ENCODE data around the gene PAPOLA. TPM values are rescaled to one million over a fixed set of nuclear protein-coding genes. Genes with fewer than 3 reads are reported as not detected.

Gene PAPOLA
- total RNA-seq, 1 experiment from 2014 or later = 223 TPM

DNA sequence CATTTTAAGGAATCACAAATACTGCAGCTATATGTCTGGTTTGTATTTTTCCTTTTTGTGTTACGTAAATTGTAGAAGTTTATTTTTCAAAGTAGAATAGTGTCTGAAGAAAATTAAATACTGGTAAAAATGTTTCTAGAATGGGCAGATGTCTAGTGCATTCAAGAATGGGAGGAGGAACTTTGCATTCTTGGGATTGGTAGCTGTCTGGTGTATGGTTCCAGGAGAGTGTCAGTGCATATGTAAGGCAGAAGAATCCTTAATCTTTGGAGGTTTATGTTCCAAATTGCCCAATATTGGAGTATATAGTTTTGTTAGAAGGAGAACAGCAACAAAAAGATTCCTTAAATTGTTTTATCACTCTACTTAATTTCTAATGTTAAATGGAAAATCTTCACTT lies 13.5 kb downstream of the PAPOLA start (continued):
- no peak for TF ChIP-seq POLR2A (IDR thresholded peaks at IDR 0.05; ENCODE audit: borderline replicate concordance, extremely low read depth, insufficient read depth, insufficient read length)
- TF ChIP-seq SIN3A (IDR thresholded peaks at IDR 0.05; ENCODE audit: low read depth) = no peak
- TF ChIP-seq POLR2AphosphoS5 (IDR thresholded peaks at IDR 0.05; ENCODE audit: low read depth, low read length) = no peak
- TF ChIP-seq, protein P1, sequence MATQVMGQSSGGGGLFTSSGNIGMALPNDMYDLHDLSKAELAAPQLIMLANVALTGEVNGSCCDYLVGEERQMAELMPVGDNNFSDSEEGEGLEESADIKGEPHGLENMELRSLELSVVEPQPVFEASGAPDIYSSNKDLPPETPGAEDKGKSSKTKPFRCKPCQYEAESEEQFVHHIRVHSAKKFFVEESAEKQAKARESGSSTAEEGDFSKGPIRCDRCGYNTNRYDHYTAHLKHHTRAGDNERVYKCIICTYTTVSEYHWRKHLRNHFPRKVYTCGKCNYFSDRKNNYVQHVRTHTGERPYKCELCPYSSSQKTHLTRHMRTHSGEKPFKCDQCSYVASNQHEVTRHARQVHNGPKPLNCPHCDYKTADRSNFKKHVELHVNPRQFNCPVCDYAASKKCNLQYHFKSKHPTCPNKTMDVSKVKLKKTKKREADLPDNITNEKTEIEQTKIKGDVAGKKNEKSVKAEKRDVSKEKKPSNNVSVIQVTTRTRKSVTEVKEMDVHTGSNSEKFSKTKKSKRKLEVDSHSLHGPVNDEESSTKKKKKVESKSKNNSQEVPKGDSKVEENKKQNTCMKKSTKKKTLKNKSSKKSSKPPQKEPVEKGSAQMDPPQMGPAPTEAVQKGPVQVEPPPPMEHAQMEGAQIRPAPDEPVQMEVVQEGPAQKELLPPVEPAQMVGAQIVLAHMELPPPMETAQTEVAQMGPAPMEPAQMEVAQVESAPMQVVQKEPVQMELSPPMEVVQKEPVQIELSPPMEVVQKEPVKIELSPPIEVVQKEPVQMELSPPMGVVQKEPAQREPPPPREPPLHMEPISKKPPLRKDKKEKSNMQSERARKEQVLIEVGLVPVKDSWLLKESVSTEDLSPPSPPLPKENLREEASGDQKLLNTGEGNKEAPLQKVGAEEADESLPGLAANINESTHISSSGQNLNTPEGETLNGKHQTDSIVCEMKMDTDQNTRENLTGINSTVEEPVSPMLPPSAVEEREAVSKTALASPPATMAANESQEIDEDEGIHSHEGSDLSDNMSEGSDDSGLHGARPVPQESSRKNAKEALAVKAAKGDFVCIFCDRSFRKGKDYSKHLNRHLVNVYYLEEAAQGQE (IDR thresholded peaks at IDR 0.05; ENCODE audit: low read depth) = no peak
- no peak for TF ChIP-seq CEBPB (IDR thresholded peaks at IDR 0.05; ENCODE audit: low read depth)

DNA sequence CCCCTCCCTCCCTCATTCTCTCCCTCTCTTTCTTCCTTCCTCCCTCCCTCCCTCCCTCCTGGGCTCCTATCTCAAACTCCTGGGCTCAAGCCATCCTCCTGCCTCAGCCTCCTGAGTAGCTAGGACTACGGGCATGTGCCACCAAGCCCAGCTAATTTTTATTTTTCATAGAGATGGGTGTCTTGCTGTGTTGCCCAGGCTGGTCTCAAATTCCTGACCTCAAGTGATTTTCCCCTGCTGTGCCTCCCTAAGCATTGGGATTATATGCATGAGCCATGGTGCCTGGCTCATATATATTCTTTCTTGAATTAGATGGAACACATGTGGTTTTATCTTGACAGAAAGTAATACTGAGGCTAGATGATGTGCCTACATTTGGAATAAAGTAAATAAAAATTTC lies 14.2 kb downstream of the PAPOLA start:
- Histone ChIP-seq H3K9me2 (ENCODE audit: insufficient read depth) (no peaks in the 10 kb centered on the region), H3K4me2 (ENCODE audit: low read length) (no peak overlapping the region), H3K36me3 (ENCODE audit: control insufficient read depth in 1 of 2, insufficient read depth in 2 of 2, low read length in 2 of 2) (peaks cover 0 to 6% of the 10 kb centered on the region in 2 experiments; a peak in 2 of 4 replicates), H3K79me2 (ENCODE audit: insufficient read depth, low read length) (peaks cover 100% of the 10 kb centered on the region), H3K9ac (ENCODE audit: low read length) (no peak overlapping the region), H3K27ac (ENCODE audit: low read depth, low read length) (no peak overlapping the region), H2AFZ (ENCODE audit: low read depth, low read length, poor library complexity, severe bottlenecking) (no peak overlapping the region), H4K20me1 (ENCODE audit: insufficient read depth) (peaks cover 50% of the 10 kb centered on the region), H3K27me3 (ENCODE audit: insufficient read depth, low read length) (no peaks in the 10 kb centered on the region), H3K4me3 (replicated peaks in 1 of 2; ENCODE audit: low read depth in 1 of 2, low read length in 2 of 2) (no peak overlapping the region), H3K4me1 (ENCODE audit: control insufficient read depth in 1 of 2, insufficient read depth in 2 of 2, low read length in 2 of 2) (no peaks in the 10 kb centered on the region), H3K9me3 (ENCODE audit: control insufficient read depth in 1 of 2, insufficient read depth in 1 of 2, low read depth in 1 of 2, low read length in 2 of 2) (no peaks in the 10 kb centered on the region)
- CTCF ChIA-PET = interaction anchor here (0.7 kb wide), 1 partner anchor 1084 kb away, joined by 4 read pairs; no protein-coding TSS in a partner anchor
- ATAC-seq = no peak
- DNase-seq (ENCODE audit: low read depth, low spot score) = no peak
- intact Hi-C loops (cut with micrococcal nuclease) = no loop called here
- no TSS peak for BruUV-seq (replicated peaks)
- POLR2A ChIA-PET = interaction anchor here (0.6 kb wide), 2 partner anchors 33 to 525 kb away, joined by 4 to 5 read pairs; no protein-coding TSS in a partner anchor
- RAD21 ChIA-PET (ENCODE audit: low non-redundant PET in 1 of 2, low total read pairs in 2 of 2, uncharacterized antibody in 2 of 2, unreplicated experiment in 2 of 2) = no interaction called here
- TF ChIP-seq, protein P2, sequence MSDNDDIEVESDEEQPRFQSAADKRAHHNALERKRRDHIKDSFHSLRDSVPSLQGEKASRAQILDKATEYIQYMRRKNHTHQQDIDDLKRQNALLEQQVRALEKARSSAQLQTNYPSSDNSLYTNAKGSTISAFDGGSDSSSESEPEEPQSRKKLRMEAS (IDR thresholded peaks at IDR 0.05) = no peak
- TF ChIP-seq, protein P1 (IDR thresholded peaks at IDR 0.05; ENCODE audit: low read depth) = no peak
- TF ChIP-seq ZFX (IDR thresholded peaks at IDR 0.05) (no peak), EGR1 (IDR thresholded peaks at IDR 0.05; ENCODE audit: low read depth) (no peak), TCF7L2 (IDR thresholded peaks at IDR 0.05; ENCODE audit: borderline replicate concordance, extremely low read depth, insufficient read depth, insufficient read length) (no peak), CTCF (IDR thresholded peaks at IDR 0.05 in 2 of 3, conservative IDR thresholded peaks at IDR 0.05 in 1 of 3; ENCODE audit: borderline replicate concordance in 1 of 3, insufficient read depth in 1 of 3, low read depth in 2 of 3, low read length in 2 of 3) (no peak), YY1 (IDR thresholded peaks at IDR 0.05; ENCODE audit: extremely low read depth, insufficient replicate concordance, low read depth, low read length) (no peak), SIN3A (IDR thresholded peaks at IDR 0.05; ENCODE audit: low read depth) (no peak), SRF (IDR thresholded peaks at IDR 0.05; ENCODE audit: low read depth) (no peak), FOSL1 (IDR thresholded peaks at IDR 0.05; ENCODE audit: low read depth) (no peak)

All from HCT116 (cell line).